ENCODE measurements around the gene PLEKHM1.
"Not testable (repeated sequence)": the region's sequence is repeated elsewhere in the genome, so short reads cannot be mapped to it uniquely, and the experiment has no call there.

The PLEKHM1 gene

GRCh38 chr17:45460422-45460821 lies 30.1 kb downstream of the PLEKHM1 start:
- not testable (repeated sequence) for DNase-seq

- not testable (repeated sequence) for DNase-seq
These were observed 36.2 kb downstream of the PLEKHM1 start for GRCh38 chr17:45454341-45454740.

- DNase-seq = not testable (repeated sequence)
These were observed 36.8 kb downstream of the PLEKHM1 start for GRCh38 chr17:45453731-45454130.

GRCh38 chr17:45453225-45453534 lies 37.3 kb downstream of the PLEKHM1 start:
- DNase-seq = not testable (repeated sequence)

- DNase-seq = not testable (repeated sequence)
These were observed 37.9 kb downstream of the PLEKHM1 start for GRCh38 chr17:45452329-45453224.

- not testable (repeated sequence) for DNase-seq
These were observed 38.9 kb downstream of the PLEKHM1 start for GRCh38 chr17:45451660-45452059.

- DNase-seq = no peak
These were observed 39.4 kb downstream of the PLEKHM1 start for GRCh38 chr17:45451131-45451530.

- not testable (repeated sequence) for DNase-seq
These were observed 40.7 kb downstream of the PLEKHM1 start for GRCh38 chr17:45449708-45450329.

GRCh38 chr17:45449260-45449659 lies 41.3 kb downstream of the PLEKHM1 start:
- not testable (repeated sequence) for DNase-seq

- DNase-seq = not testable (repeated sequence)
These were observed 42.0 kb downstream of the PLEKHM1 start for GRCh38 chr17:45448483-45448882.

- not testable (repeated sequence) for DNase-seq
These were observed 42.5 kb downstream of the PLEKHM1 start for GRCh38 chr17:45448066-45448465.

GRCh38 chr17:45447650-45448049 lies 42.9 kb downstream of the PLEKHM1 start:
- not testable (repeated sequence) for DNase-seq

- DNase-seq = not testable (repeated sequence)
These were observed 43.5 kb downstream of the PLEKHM1 start for GRCh38 chr17:45446872-45447625.

GRCh38 chr17:45445901-45446743 lies 44.4 kb downstream of the PLEKHM1 start:
- DNase-seq = not testable (repeated sequence)

GRCh38 chr17:45444856-45445820 lies 45.4 kb downstream of the PLEKHM1 start:
- DNase-seq = not testable (repeated sequence)

- not testable (repeated sequence) for DNase-seq
These were observed 46.2 kb downstream of the PLEKHM1 start for GRCh38 chr17:45444301-45444700.

GRCh38 chr17:45443371-45444260 lies 46.9 kb downstream of the PLEKHM1 start:
- not testable (repeated sequence) for DNase-seq

GRCh38 chr17:45441526-45442310 lies 48.8 kb downstream of the PLEKHM1 start:
- no peak for DNase-seq

GRCh38 chr17:45440839-45441515 lies 49.5 kb downstream of the PLEKHM1 start:
- DNase-seq = not testable (repeated sequence)

Measured in NCI-H69 (cell line).